ENCODE results near the gene OR2T4. TPM values are rescaled to one million over a fixed set of nuclear protein-coding genes. Genes with fewer than 3 reads are reported as not detected.

OR2T4 gene
- total RNA-seq, 2 experiments from 2014 or later, result not detected

- Histone ChIP-seq H3K9me3 (ENCODE audit: low read length) (no peaks in the 10 kb centered on the region), H3K9me2 (ENCODE audit: insufficient read depth, low read length) (no peaks in the 10 kb centered on the region), H4K20me1 (ENCODE audit: insufficient read depth, low read length) (no peaks in the 10 kb centered on the region), H3K4me3 (ENCODE audit: low read depth, low read length, poor library complexity, severe bottlenecking) (no peak overlapping the region), H3K4me2 (ENCODE audit: low read length) (no peak overlapping the region), H3K4me1 (ENCODE audit: insufficient read depth, low read length, poor library complexity, severe bottlenecking) (no peaks in the 10 kb centered on the region), H2AFZ (ENCODE audit: low read length) (no peak overlapping the region), H3K36me3 (ENCODE audit: insufficient read depth, low read length) (no peaks in the 10 kb centered on the region), H3K27ac (ENCODE audit: low read depth, low read length, poor library complexity, severe bottlenecking) (no peak overlapping the region), H3K79me2 (ENCODE audit: insufficient read depth, low read depth, low read length) (no peaks in the 10 kb centered on the region)
- DNase-seq (ENCODE audit: low spot score), result no peak
- ChIA-PET CTCF (ENCODE audit: unreplicated experiment) (no interaction called here), POLR2A (no interaction called here)
- no peak for TF ChIP-seq EZH2phosphoT487 (IDR thresholded peaks at IDR 0.05; ENCODE audit: borderline replicate concordance, low read depth, low read length)
- TF ChIP-seq, protein P1, sequence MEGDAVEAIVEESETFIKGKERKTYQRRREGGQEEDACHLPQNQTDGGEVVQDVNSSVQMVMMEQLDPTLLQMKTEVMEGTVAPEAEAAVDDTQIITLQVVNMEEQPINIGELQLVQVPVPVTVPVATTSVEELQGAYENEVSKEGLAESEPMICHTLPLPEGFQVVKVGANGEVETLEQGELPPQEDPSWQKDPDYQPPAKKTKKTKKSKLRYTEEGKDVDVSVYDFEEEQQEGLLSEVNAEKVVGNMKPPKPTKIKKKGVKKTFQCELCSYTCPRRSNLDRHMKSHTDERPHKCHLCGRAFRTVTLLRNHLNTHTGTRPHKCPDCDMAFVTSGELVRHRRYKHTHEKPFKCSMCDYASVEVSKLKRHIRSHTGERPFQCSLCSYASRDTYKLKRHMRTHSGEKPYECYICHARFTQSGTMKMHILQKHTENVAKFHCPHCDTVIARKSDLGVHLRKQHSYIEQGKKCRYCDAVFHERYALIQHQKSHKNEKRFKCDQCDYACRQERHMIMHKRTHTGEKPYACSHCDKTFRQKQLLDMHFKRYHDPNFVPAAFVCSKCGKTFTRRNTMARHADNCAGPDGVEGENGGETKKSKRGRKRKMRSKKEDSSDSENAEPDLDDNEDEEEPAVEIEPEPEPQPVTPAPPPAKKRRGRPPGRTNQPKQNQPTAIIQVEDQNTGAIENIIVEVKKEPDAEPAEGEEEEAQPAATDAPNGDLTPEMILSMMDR (conservative IDR thresholded peaks at IDR 0.05; ENCODE audit: low read length), result no peak
- intact Hi-C loops (cut with micrococcal nuclease; ENCODE audit: unreplicated experiment), result no loop called here
- no TSS peak for BruUV-seq (replicated peaks)
Measured at GRCh38 chr1:248366609-248367008, 5.1 kb downstream of the OR2T4 start.

DNA sequence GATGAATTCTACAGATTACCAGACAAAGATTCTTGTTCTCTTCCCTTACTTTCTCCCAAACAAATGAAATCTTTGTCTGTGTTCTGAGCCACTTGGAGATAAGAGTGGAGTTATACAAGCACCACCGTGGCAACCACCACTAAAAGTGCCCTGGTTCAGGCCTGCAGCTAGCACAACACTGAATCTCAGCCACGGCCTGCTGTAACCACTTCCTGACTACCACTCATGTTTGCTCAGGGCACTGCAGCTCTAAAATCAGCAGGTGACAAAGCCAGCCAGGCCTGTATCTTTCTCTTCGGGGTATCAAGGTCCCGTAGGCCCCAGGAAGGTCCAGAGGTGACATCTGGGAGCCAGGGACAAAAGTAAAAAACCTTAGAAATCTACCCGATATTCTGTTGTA is 10.9 kb downstream of the OR2T4 start:
- Histone ChIP-seq H3K79me2 (ENCODE audit: insufficient read depth, low read depth, low read length) (no peaks in the 10 kb centered on the region), H3K36me3 (ENCODE audit: insufficient read depth, low read length) (no peaks in the 10 kb centered on the region), H4K20me1 (ENCODE audit: insufficient read depth, low read length) (no peaks in the 10 kb centered on the region), H2AFZ (ENCODE audit: low read length) (no peak overlapping the region), H3K4me3 (ENCODE audit: low read depth, low read length, poor library complexity, severe bottlenecking) (no peak overlapping the region), H3K4me1 (ENCODE audit: insufficient read depth, low read length, poor library complexity, severe bottlenecking) (no peaks in the 10 kb centered on the region), H3K27ac (ENCODE audit: low read depth, low read length, poor library complexity, severe bottlenecking) (no peak overlapping the region), H3K4me2 (ENCODE audit: low read length) (no peak overlapping the region), H3K9me3 (ENCODE audit: low read length) (no peaks in the 10 kb centered on the region), H3K9me2 (ENCODE audit: insufficient read depth, low read length) (no peaks in the 10 kb centered on the region)
- no TSS peak for BruUV-seq (replicated peaks)
- TF ChIP-seq, protein P1 (conservative IDR thresholded peaks at IDR 0.05; ENCODE audit: low read length), result no peak
- no peak for TF ChIP-seq EZH2phosphoT487 (IDR thresholded peaks at IDR 0.05; ENCODE audit: borderline replicate concordance, low read depth, low read length)
- CTCF ChIA-PET (ENCODE audit: unreplicated experiment), result no interaction called here
- no peak for DNase-seq (ENCODE audit: low spot score)
- POLR2A ChIA-PET, result no interaction called here
- intact Hi-C loops (cut with micrococcal nuclease; ENCODE audit: unreplicated experiment), result no loop called here

DNA sequence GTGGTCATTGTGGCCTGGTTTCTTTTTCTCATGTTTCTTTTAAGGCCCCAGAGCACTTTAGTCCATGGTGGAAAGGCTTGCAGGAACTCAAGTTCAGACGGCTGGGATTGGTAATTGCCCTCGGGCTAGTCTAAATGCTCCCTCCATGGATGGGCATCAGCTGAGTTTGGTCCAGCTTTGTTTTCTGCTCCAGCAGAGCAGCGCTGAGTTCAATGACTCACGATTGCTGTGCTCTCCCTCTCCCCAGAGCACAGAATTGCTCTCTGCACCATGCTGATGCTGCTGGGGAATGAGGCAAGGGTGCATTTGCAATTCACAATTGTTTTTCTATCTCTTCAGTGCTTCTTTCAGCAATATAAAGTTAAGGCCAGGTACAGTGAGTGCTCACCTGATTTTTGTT is 12.3 kb downstream of the OR2T4 start:
- H3K9me3 ChIP-seq (ENCODE audit: low read length), result no peaks in the 10 kb centered on the region
- H3K4me2 ChIP-seq (ENCODE audit: low read length), result no peak overlapping the region
- H3K4me3 ChIP-seq (ENCODE audit: low read depth, low read length, poor library complexity, severe bottlenecking), result no peak overlapping the region
- intact Hi-C loops (cut with micrococcal nuclease; ENCODE audit: unreplicated experiment), result no loop called here
- H3K4me1 ChIP-seq (ENCODE audit: insufficient read depth, low read length, poor library complexity, severe bottlenecking), result no peaks in the 10 kb centered on the region
- H4K20me1 ChIP-seq (ENCODE audit: insufficient read depth, low read length), result no peaks in the 10 kb centered on the region
- H3K79me2 ChIP-seq (ENCODE audit: insufficient read depth, low read depth, low read length), result no peaks in the 10 kb centered on the region
- BruUV-seq (replicated peaks), result no TSS peak
- TF ChIP-seq, protein P1 (conservative IDR thresholded peaks at IDR 0.05; ENCODE audit: low read length), result no peak
- no peaks in the 10 kb centered on the region for H3K9me2 ChIP-seq (ENCODE audit: insufficient read depth, low read length)
- H3K27ac ChIP-seq (ENCODE audit: low read depth, low read length, poor library complexity, severe bottlenecking), result no peak overlapping the region
- CTCF ChIA-PET (ENCODE audit: unreplicated experiment), result no interaction called here
- no peaks in the 10 kb centered on the region for H3K36me3 ChIP-seq (ENCODE audit: insufficient read depth, low read length)
- no peak for DNase-seq (ENCODE audit: low spot score)
- no peak overlapping the region for H2AFZ ChIP-seq (ENCODE audit: low read length)
- POLR2A ChIA-PET, result no interaction called here

Measured in OCI-LY7 (cell line).